LNCAP (cell line): ENCODE results near the gene TCFL5.

Experiments used
- CTCF ChIP-seq: fragments of 450-650 bp; IDR thresholded peaks from 2 replicates; pipeline ENCODE4 v1.5.1; 2017; ENCODE audit warnings: mild to moderate bottlenecking

TCFL5 gene

DNA sequence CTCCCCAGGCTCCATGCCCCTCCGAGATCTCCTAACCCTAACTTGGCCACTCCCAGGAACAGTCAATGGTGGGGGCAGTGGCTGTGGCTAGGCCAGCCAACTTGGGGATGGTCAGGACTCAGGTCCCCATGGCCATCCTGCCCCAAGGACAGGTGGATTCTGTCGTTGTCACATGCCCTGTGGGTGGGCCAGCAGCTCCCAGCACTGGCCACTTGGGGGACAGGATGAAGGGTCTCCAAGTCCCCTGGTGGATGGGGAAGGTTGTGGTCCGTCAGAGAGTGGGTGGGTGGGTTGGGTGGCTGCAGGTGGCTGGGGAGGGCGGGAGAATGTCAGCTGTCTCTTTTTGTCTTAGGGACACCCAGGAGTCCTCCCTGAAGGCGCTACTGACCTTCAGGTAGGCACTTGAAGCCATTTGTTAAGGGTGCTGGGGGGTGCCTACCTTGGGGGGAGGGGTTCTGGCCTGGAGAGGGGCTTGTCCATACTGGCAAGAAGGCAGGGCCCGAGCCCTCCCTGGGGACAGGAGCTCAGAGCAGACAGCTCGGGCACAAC is 39.3 kb downstream of the TCFL5 start:
- no peak for TF ChIP-seq CTCF

GRCh38 chr20:62821726-62822210 is 39.9 kb downstream of the TCFL5 start:
- no peak for TF ChIP-seq CTCF

- no peak for TF ChIP-seq CTCF
Observed at GRCh38 chr20:62820962-62821725, 40.5 kb downstream of the TCFL5 start.

DNA sequence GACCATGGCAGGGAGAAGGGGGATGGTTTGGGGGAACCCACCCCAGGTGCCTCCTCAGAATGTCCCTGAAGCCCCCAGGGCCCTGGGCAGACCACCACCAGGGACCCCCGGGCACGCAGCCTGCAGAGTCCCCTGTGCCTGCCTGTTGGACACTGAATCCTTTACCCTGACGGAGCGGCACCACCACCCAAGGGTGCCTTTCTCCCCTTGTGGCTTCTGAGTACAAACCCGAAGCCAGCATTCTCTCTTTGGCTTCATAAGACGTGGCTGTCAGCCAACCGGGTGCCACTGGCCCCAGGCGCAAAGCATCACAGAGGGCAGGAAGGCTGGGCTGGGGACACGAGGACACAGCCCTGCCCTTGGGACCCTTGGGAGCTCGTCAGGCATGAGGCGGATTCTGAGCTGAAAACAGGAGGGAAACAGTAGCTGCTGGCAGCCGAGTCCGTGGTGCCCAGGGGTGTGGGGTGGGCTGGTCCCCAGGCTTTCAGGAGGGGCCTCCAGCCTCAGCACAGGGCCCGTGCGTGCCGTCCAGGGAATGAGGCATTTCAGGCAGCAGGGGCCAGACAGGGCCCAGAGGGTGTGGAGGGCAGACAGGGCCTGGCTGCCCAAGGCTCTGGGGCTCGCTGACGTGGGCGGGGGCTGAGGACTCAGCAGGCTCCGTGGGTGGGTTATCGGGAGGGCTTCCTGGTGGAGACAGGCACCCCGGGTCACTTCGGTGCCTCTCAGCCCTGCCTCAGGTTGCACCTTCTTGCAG is 41.2 kb downstream of the TCFL5 start:
- no peak for TF ChIP-seq CTCF

GRCh38 chr20:62819494-62820174 is 42.0 kb downstream of the TCFL5 start:
- no peak for TF ChIP-seq CTCF

DNA sequence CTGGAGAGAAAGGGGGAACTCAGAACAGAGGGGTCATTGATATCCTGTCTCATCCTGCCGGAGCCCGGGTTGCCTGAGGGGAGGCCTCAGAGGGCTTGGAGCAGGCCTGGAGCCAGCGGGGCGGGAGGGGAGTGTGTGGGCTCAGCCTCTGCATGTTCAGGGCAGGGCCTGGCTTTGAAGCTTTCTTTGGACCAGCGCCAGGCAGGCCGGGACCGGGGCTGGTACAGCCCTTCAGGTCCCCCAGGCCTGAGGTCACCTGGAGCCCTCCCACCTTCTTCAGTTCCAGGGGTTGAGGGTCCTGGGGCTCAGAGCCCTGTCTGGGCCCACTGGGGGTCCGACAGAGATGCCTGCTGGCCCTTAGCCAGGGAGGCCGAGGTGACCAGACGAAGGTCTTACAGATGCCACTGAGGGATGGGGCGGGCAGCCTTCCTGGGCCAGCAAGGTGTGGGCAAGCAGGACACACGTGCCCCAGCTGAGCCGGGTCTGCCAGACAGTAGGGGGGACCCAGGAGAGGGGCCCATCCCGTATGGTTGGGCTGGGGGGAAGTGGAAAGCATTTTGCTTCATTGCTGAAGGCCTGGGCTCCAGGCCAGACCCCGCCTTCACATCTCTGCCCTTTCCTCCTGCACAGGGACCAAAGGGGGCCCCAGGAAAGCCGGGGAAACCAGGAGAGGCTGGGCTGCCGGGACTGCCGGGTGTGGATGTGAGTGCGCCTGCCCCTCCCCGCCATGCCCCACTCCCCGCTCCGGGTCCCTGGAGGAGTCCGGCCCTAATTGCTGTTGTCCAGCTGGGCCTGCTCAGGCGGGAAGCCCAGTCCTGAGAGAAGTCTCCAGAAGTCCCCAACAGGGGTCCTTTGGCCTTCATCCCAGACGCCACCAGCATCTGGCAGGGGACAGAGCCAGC is 42.8 kb downstream of the TCFL5 start:
- no peak for TF ChIP-seq CTCF
